ENCODE measurements around the gene SF3B2. TPM values are rescaled to one million over a fixed set of nuclear protein-coding genes. Genes with fewer than 3 reads are reported as not detected.

Gene SF3B2
- polyA plus RNA-seq (2012; rRNA removed) = 90.9 and 128 TPM in 2 replicates
- polyA plus RNA-seq (2012; cell fraction: cytosol; rRNA removed) = 118 and 127 TPM in 2 replicates
- polyA plus RNA-seq (2012; cell fraction: nucleus; rRNA removed) = 148 and 167 TPM in 2 replicates

- Histone ChIP-seq H3K27me3 (ENCODE audit: insufficient read depth) (no peaks in the 10 kb centered on the region), H3K79me2 (ENCODE audit: insufficient read depth) (peaks cover 49% of the 10 kb centered on the region), H3K9me3 (no peaks in the 10 kb centered on the region), H3K4me1 (ENCODE audit: control insufficient read depth in 1 of 2, insufficient read depth in 2 of 2, low read depth in 1 of 2, low read length in 1 of 2) (peaks cover 15 to 40% of the 10 kb centered on the region in 2 experiments; a peak in 2 of 4 replicates), H3K36me3 (replicated peaks in 1 of 2; ENCODE audit: control insufficient read depth in 1 of 2, insufficient read depth in 2 of 2, low read length in 1 of 2) (peaks cover 27 to 36% of the 10 kb centered on the region in 2 experiments), H3K4me2 (peak within 1 kb of the TSS; percentile 86), H2AFZ (ENCODE audit: low read depth) (peak within 1 kb of the TSS; percentile 72), H3K4me3 (ENCODE audit: low read depth in 2 of 2, low read length in 1 of 2) (peak within 1 kb of the TSS; percentile 90 to 99), H3K27ac (ENCODE audit: low read depth in 2 of 2, low read length in 1 of 2) (peak within 1 kb of the TSS; percentile 81 to 94), H4K20me1 (ENCODE audit: insufficient read depth) (no peaks in the 10 kb centered on the region), H3K9ac (peak within 1 kb of the TSS; percentile 95), H3K9me2 (no peaks in the 10 kb centered on the region), H3F3A (replicated peaks; ENCODE audit: insufficient read depth) (no peaks in the 10 kb centered on the region)
- POLR2A ChIA-PET = interaction anchor here (0.7 to 2.4 kb wide), 4 partner anchors 9 to 68 kb away, joined by 3 to 8 read pairs (median 4); partner anchors contain the start of gene BANF1
- CTCF ChIA-PET = interaction anchor here (0.7 to 6.7 kb wide), 12 partner anchors 12 to 168 kb away, joined by 3 to 101 read pairs (median 4); partner anchors contain the start of genes BANF1, EIF1AD and PACS1
- DNase-seq = peak; percentile 96
- 4% methylated on average over 15 of the region's 84 CpGs for WGBS (ENCODE audit: low lambda C conversion rate)
- no peak for TF ChIP-seq RXRA (IDR thresholded peaks at IDR 0.05; ENCODE audit: borderline replicate concordance, low read depth)
- no peak for TF ChIP-seq MEF2A (IDR thresholded peaks at IDR 0.05; ENCODE audit: borderline replicate concordance, low read depth)
- TF ChIP-seq, protein P1, sequence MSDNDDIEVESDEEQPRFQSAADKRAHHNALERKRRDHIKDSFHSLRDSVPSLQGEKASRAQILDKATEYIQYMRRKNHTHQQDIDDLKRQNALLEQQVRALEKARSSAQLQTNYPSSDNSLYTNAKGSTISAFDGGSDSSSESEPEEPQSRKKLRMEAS (IDR thresholded peaks at IDR 0.05; ENCODE audit: low read depth) = peak; percentile 66
- TF ChIP-seq, protein P2, sequence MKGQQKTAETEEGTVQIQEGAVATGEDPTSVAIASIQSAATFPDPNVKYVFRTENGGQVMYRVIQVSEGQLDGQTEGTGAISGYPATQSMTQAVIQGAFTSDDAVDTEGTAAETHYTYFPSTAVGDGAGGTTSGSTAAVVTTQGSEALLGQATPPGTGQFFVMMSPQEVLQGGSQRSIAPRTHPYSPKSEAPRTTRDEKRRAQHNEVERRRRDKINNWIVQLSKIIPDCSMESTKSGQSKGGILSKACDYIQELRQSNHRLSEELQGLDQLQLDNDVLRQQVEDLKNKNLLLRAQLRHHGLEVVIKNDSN (IDR thresholded peaks at IDR 0.05; ENCODE audit: borderline replicate concordance, low read depth) = no peak
- TF ChIP-seq GABPA (IDR thresholded peaks at IDR 0.05; ENCODE audit: low read depth) = peak; percentile 96
- no peak; a peak in 1 of 4 replicates for TF ChIP-seq EP300 (IDR thresholded peaks at IDR 0.05; ENCODE audit: borderline replicate concordance in 1 of 2, low read depth in 1 of 2, low read length in 1 of 2)
- no peak; the same call in 1 of the 2 replicates for TF ChIP-seq TCF12 (IDR thresholded peaks at IDR 0.05)
- TF ChIP-seq TAF1 (IDR thresholded peaks at IDR 0.05; ENCODE audit: borderline replicate concordance, low read depth, low read length) = peak; percentile 94
- 0 out of 2 replicates have a peak, but pooled peaks have one; percentile 21 for TF ChIP-seq SIN3A (IDR thresholded peaks at IDR 0.05; ENCODE audit: borderline replicate concordance, low read depth, low read length)
- peak; percentile 80 for TF ChIP-seq NRF1 (IDR thresholded peaks at IDR 0.05; ENCODE audit: low read depth, low read length)
- TF ChIP-seq MXI1 (IDR thresholded peaks at IDR 0.05; ENCODE audit: low read depth, low read length) = peak; percentile 78
- TF ChIP-seq GATA2 (CRISPR knock-in tag; IDR thresholded peaks at IDR 0.05) = no peak
- no peak for TF ChIP-seq SMC3 (IDR thresholded peaks at IDR 0.05; ENCODE audit: low read depth, low read length)
- no peak for TF ChIP-seq FOXM1 (IDR thresholded peaks at IDR 0.05; ENCODE audit: low read depth)
- TF ChIP-seq RAD21 (IDR thresholded peaks at IDR 0.05; ENCODE audit: low read length) = no peak
- TF ChIP-seq ELF1 (IDR thresholded peaks at IDR 0.05) = peak; percentile 97
- TF ChIP-seq CTCF (IDR thresholded peaks at IDR 0.05) = no peak
- TF ChIP-seq EZH2phosphoT487 (IDR thresholded peaks at IDR 0.05; ENCODE audit: borderline replicate concordance, low read depth) = no peak
- no peak for TF ChIP-seq TEAD4 (IDR thresholded peaks at IDR 0.05; ENCODE audit: borderline replicate concordance, insufficient read depth)
- TF ChIP-seq, protein P3, sequence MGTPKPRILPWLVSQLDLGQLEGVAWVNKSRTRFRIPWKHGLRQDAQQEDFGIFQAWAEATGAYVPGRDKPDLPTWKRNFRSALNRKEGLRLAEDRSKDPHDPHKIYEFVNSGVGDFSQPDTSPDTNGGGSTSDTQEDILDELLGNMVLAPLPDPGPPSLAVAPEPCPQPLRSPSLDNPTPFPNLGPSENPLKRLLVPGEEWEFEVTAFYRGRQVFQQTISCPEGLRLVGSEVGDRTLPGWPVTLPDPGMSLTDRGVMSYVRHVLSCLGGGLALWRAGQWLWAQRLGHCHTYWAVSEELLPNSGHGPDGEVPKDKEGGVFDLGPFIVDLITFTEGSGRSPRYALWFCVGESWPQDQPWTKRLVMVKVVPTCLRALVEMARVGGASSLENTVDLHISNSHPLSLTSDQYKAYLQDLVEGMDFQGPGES (IDR thresholded peaks at IDR 0.05; ENCODE audit: low read depth, low read length) = no peak
- no peak for TF ChIP-seq NFIC (IDR thresholded peaks at IDR 0.05; ENCODE audit: borderline replicate concordance)
- TF ChIP-seq, protein P4, sequence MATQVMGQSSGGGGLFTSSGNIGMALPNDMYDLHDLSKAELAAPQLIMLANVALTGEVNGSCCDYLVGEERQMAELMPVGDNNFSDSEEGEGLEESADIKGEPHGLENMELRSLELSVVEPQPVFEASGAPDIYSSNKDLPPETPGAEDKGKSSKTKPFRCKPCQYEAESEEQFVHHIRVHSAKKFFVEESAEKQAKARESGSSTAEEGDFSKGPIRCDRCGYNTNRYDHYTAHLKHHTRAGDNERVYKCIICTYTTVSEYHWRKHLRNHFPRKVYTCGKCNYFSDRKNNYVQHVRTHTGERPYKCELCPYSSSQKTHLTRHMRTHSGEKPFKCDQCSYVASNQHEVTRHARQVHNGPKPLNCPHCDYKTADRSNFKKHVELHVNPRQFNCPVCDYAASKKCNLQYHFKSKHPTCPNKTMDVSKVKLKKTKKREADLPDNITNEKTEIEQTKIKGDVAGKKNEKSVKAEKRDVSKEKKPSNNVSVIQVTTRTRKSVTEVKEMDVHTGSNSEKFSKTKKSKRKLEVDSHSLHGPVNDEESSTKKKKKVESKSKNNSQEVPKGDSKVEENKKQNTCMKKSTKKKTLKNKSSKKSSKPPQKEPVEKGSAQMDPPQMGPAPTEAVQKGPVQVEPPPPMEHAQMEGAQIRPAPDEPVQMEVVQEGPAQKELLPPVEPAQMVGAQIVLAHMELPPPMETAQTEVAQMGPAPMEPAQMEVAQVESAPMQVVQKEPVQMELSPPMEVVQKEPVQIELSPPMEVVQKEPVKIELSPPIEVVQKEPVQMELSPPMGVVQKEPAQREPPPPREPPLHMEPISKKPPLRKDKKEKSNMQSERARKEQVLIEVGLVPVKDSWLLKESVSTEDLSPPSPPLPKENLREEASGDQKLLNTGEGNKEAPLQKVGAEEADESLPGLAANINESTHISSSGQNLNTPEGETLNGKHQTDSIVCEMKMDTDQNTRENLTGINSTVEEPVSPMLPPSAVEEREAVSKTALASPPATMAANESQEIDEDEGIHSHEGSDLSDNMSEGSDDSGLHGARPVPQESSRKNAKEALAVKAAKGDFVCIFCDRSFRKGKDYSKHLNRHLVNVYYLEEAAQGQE (IDR thresholded peaks at IDR 0.05; ENCODE audit: low read depth, low read length) = 0 out of 2 replicates have a peak, but pooled peaks have one; percentile 8
- TF ChIP-seq YY1 (IDR thresholded peaks at IDR 0.05; ENCODE audit: low read depth) = peak; percentile 94
- peak; percentile 77 for TF ChIP-seq POLR2AphosphoS5 (IDR thresholded peaks at IDR 0.05; ENCODE audit: low read depth, low read length)
Measured at GRCh38 chr11:66051766-66052663, at the start of gene SF3B2. SF3B2 (plus strand) TSS chr11:66052364; CDS start chr11:66052385, 21 bp downstream.

All from SK-N-SH (cell line).